ENCODE data around the gene SELENOO. TPM values are rescaled to one million over a fixed set of nuclear protein-coding genes. Genes with fewer than 3 reads are reported as not detected.
"Not testable (repeated sequence)": the region's sequence is repeated elsewhere in the genome, so short reads cannot be mapped to it uniquely, and the experiment has no call there.

SELENOO gene
- total RNA-seq, 1 donor from 2014 or later = 25.0 TPM

- Mint-ChIP-seq H3K27me3 (ENCODE audit: unreplicated experiment) (no peaks in the 10 kb centered on the region), H3K9me3 (ENCODE audit: unreplicated experiment) (no peaks in the 10 kb centered on the region), H3K4me1 (ENCODE audit: unreplicated experiment) (peaks cover 15% of the 10 kb centered on the region), H3K27ac (ENCODE audit: unreplicated experiment) (peak overlapping the region; percentile 27), H3K36me3 (ENCODE audit: unreplicated experiment) (peaks cover 12% of the 10 kb centered on the region), H3K4me3 (ENCODE audit: unreplicated experiment) (peak overlapping the region; percentile 66)
- no peak for TF ChIP-seq CTCF (IDR thresholded peaks at IDR 0.05)
- DNase-seq (ENCODE audit: extremely low spot score, unreplicated experiment) = no peak
Measured at GRCh38 chr22:50199829-50200460, 866 bp upstream of the SELENOO start.

- peaks cover 15% of the 10 kb centered on the region for H3K4me1 Mint-ChIP-seq (ENCODE audit: unreplicated experiment)
- H3K27ac Mint-ChIP-seq (ENCODE audit: unreplicated experiment) = no peak overlapping the region
- TF ChIP-seq CTCF (IDR thresholded peaks at IDR 0.05) = no peak
- H3K36me3 Mint-ChIP-seq (ENCODE audit: unreplicated experiment) = peaks cover 14% of the 10 kb centered on the region
- peak overlapping the region; percentile 77 for H3K4me3 Mint-ChIP-seq (ENCODE audit: unreplicated experiment)
- H3K27me3 Mint-ChIP-seq (ENCODE audit: unreplicated experiment) = no peaks in the 10 kb centered on the region
- H3K9me3 Mint-ChIP-seq (ENCODE audit: unreplicated experiment) = no peaks in the 10 kb centered on the region
- DNase-seq (ENCODE audit: extremely low spot score, unreplicated experiment) = no peak
Measured at GRCh38 chr22:50201191-50202129, 649 bp downstream of the SELENOO start.

- peaks cover 14% of the 10 kb centered on the region for H3K36me3 Mint-ChIP-seq (ENCODE audit: unreplicated experiment)
- H3K27me3 Mint-ChIP-seq (ENCODE audit: unreplicated experiment) = no peaks in the 10 kb centered on the region
- no peak for TF ChIP-seq CTCF (IDR thresholded peaks at IDR 0.05)
- H3K4me3 Mint-ChIP-seq (ENCODE audit: unreplicated experiment) = peak overlapping the region; percentile 77
- no peaks in the 10 kb centered on the region for H3K9me3 Mint-ChIP-seq (ENCODE audit: unreplicated experiment)
- DNase-seq (ENCODE audit: extremely low spot score, unreplicated experiment) = no peak
- H3K27ac Mint-ChIP-seq (ENCODE audit: unreplicated experiment) = no peak overlapping the region
- peaks cover 17% of the 10 kb centered on the region for H3K4me1 Mint-ChIP-seq (ENCODE audit: unreplicated experiment)
Measured at GRCh38 chr22:50202130-50202666, 1.4 kb downstream of the SELENOO start.

- H3K27ac Mint-ChIP-seq (ENCODE audit: unreplicated experiment) = no peak overlapping the region
- no peaks in the 10 kb centered on the region for H3K27me3 Mint-ChIP-seq (ENCODE audit: unreplicated experiment)
- peaks cover 17% of the 10 kb centered on the region for H3K4me1 Mint-ChIP-seq (ENCODE audit: unreplicated experiment)
- DNase-seq (ENCODE audit: extremely low spot score, unreplicated experiment) = no peak
- peaks cover 14% of the 10 kb centered on the region for H3K36me3 Mint-ChIP-seq (ENCODE audit: unreplicated experiment)
- H3K4me3 Mint-ChIP-seq (ENCODE audit: unreplicated experiment) = no peak overlapping the region
- no peaks in the 10 kb centered on the region for H3K9me3 Mint-ChIP-seq (ENCODE audit: unreplicated experiment)
- no peak for TF ChIP-seq CTCF (IDR thresholded peaks at IDR 0.05)
Measured at GRCh38 chr22:50203288-50203687, 2.5 kb downstream of the SELENOO start.

GRCh38 chr22:50204571-50204970 lies 3.8 kb downstream of the SELENOO start:
- Mint-ChIP-seq H3K4me3 (ENCODE audit: unreplicated experiment) (no peak overlapping the region), H3K4me1 (ENCODE audit: unreplicated experiment) (peaks cover 17% of the 10 kb centered on the region), H3K36me3 (ENCODE audit: unreplicated experiment) (peaks cover 17% of the 10 kb centered on the region), H3K27ac (ENCODE audit: unreplicated experiment) (no peak overlapping the region), H3K9me3 (ENCODE audit: unreplicated experiment) (no peaks in the 10 kb centered on the region), H3K27me3 (ENCODE audit: unreplicated experiment) (no peaks in the 10 kb centered on the region)
- DNase-seq (ENCODE audit: extremely low spot score, unreplicated experiment) = no peak
- no peak for TF ChIP-seq CTCF (IDR thresholded peaks at IDR 0.05)

GRCh38 chr22:50204998-50205397 lies 4.2 kb downstream of the SELENOO start:
- peaks cover 17% of the 10 kb centered on the region for H3K36me3 Mint-ChIP-seq (ENCODE audit: unreplicated experiment)
- not testable (repeated sequence) for H3K4me3 Mint-ChIP-seq (ENCODE audit: unreplicated experiment); H3K27me3 Mint-ChIP-seq (ENCODE audit: unreplicated experiment); DNase-seq (ENCODE audit: extremely low spot score, unreplicated experiment); H3K9me3 Mint-ChIP-seq (ENCODE audit: unreplicated experiment)
- H3K27ac Mint-ChIP-seq (ENCODE audit: unreplicated experiment) = peak overlapping the region; percentile 32
- peaks cover 15% of the 10 kb centered on the region for H3K4me1 Mint-ChIP-seq (ENCODE audit: unreplicated experiment)
